HEK293 (cell line): ENCODE results near the gene OPTN.

Experiments used
- CTCF ChIA-PET: fragments of 350-600 bp; formaldehyde crosslinking; extraction: SDS; loops from one replicate; lab custom pipeline; 2021; ENCODE audit warnings: antibody characterized with exemption; lab: Yijun Ruan, JAX
- POLR2A ChIA-PET: fragments of 300-600 bp; formaldehyde crosslinking; extraction: SDS; loops from one replicate; lab custom pipeline; 2020; ENCODE audit warnings: antibody characterized with exemption, inconsistent platforms; lab: Yijun Ruan, JAX
- H3K27ac ChIP-seq: fragments of 200-500 bp; sonication (Bioruptor generic); 2 replicates; pipeline ENCODE4 v1.5.1; 2014; ENCODE audit warnings: low read depth, low read length, control low read depth, inconsistent platforms; ENCODE audit errors: extremely low read depth
- H3K36me3 ChIP-seq, 2 experiments: fragments of 200-500 bp in 1 of 2; sonication (Bioruptor generic) in 1 of 2; 1 replicate in 1 of 2; 2 replicates in 1 of 2; pipeline ENCODE4 v1.5.1; 2014 to 2017; ENCODE audit warnings: inconsistent platforms in 2 of 2, low read length in 2 of 2; ENCODE audit not compliant: control insufficient read depth in 2 of 2, insufficient read depth in 1 of 2
- H3K4me1 ChIP-seq: fragments of 200-500 bp; sonication (Bioruptor generic); 2 replicates; pipeline ENCODE4 v1.5.1; 2014; ENCODE audit warnings: mild to moderate bottlenecking, low read length, inconsistent platforms; ENCODE audit not compliant: control insufficient read depth, insufficient read depth
- H3K4me3 ChIP-seq: 2 replicates; pipeline ENCODE4 v1.5.1; 2011; ENCODE audit warnings: low read depth, mild to moderate bottlenecking, control low read depth, low read length, moderate library complexity
- H3K9me3 ChIP-seq: fragments of 200-500 bp; sonication (Bioruptor generic); 2 replicates; pipeline ENCODE4 v1.5.1; 2014; ENCODE audit warnings: low read depth, low read length, inconsistent platforms; ENCODE audit not compliant: control insufficient read depth, insufficient read depth
- BCL6B ChIP-seq: fragments of 450-650 bp; formaldehyde crosslinking; IDR thresholded peaks from 2 replicates; pipeline ENCODE4 v1.5.1; 2017; ENCODE audit warnings: missing biosample characterization, missing genetic modification characterization
- HOXD13 ChIP-seq: sonication (generic); formaldehyde crosslinking; IDR thresholded peaks from 2 replicates; pipeline ENCODE4 v1.8.0; 2022; ENCODE audit warnings: missing genetic modification reagents, borderline replicate concordance
- SP3 ChIP-seq: fragments of 450-650 bp; formaldehyde crosslinking; IDR thresholded peaks from 2 replicates; pipeline ENCODE4 v1.5.1; 2016; ENCODE audit warnings: missing biosample characterization, missing genetic modification characterization
- ZBTB11 ChIP-seq: fragments of 450-650 bp; formaldehyde crosslinking; conservative IDR thresholded peaks from 2 replicates; pipeline ENCODE4 v1.5.1; 2016; ENCODE audit warnings: low read depth, missing biosample characterization, missing genetic modification characterization
- ZBTB20 ChIP-seq: fragments of 450-650 bp; formaldehyde crosslinking; IDR thresholded peaks from 2 replicates; pipeline ENCODE4 v1.5.1; 2016; ENCODE audit warnings: missing biosample characterization, missing genetic modification characterization
- ZFHX2 ChIP-seq: fragments of 450-650 bp; formaldehyde crosslinking; conservative IDR thresholded peaks from 2 replicates; pipeline ENCODE4 v1.5.1; 2016; ENCODE audit warnings: missing biosample characterization, missing genetic modification characterization
- ZIC2 ChIP-seq: fragments of 450-650 bp; formaldehyde crosslinking; IDR thresholded peaks from 2 replicates; pipeline ENCODE4 v1.5.1; 2016; ENCODE audit warnings: missing biosample characterization, missing genetic modification characterization
- ZNF140 ChIP-seq: fragments of 450-650 bp; formaldehyde crosslinking; IDR thresholded peaks from 2 replicates; pipeline ENCODE4 v1.5.1; 2016; ENCODE audit warnings: missing biosample characterization, missing genetic modification characterization
- ZNF184 ChIP-seq: fragments of 450-650 bp; IDR thresholded peaks from 2 replicates; pipeline ENCODE4 v1.5.1; 2018; ENCODE audit warnings: missing biosample characterization, mild to moderate bottlenecking, missing genetic modification characterization
- ZNF341 ChIP-seq: fragments of 450-650 bp; formaldehyde crosslinking; IDR thresholded peaks from 2 replicates; pipeline ENCODE4; 2016; ENCODE audit warnings: low read depth, missing biosample characterization, missing genetic modification characterization
- ZNF354C ChIP-seq: fragments of 450-650 bp; formaldehyde crosslinking; IDR thresholded peaks from 2 replicates; pipeline ENCODE4 v1.5.1; 2016; ENCODE audit warnings: missing biosample characterization, missing genetic modification characterization, low read depth, borderline replicate concordance
- ZNF610 ChIP-seq: fragments of 450-650 bp; formaldehyde crosslinking; IDR thresholded peaks from 2 replicates; pipeline ENCODE4 v1.5.1; 2016; ENCODE audit warnings: missing biosample characterization, missing genetic modification characterization, borderline replicate concordance
- ZNF654 ChIP-seq: fragments of 450-650 bp; formaldehyde crosslinking; IDR thresholded peaks from 2 replicates; pipeline ENCODE4 v1.5.1; 2016; ENCODE audit warnings: low read depth, missing biosample characterization, missing genetic modification characterization
- ZSCAN30 ChIP-seq: fragments of 450-650 bp; IDR thresholded peaks from 2 replicates; pipeline ENCODE4 v1.5.1; 2018; ENCODE audit warnings: missing biosample characterization, mild to moderate bottlenecking, missing genetic modification characterization, moderate library complexity
- TF ChIP-seq, protein P1 (sequence below): fragments of 450-650 bp; formaldehyde crosslinking; conservative IDR thresholded peaks from 2 replicates; pipeline ENCODE4 v1.5.1; 2016; ENCODE audit warnings: low read depth, missing biosample characterization, missing genetic modification characterization
- TF ChIP-seq, protein P2 (sequence below): fragments of 450-650 bp; formaldehyde crosslinking; IDR thresholded peaks from 2 replicates; pipeline ENCODE4 v1.5.1; 2016; ENCODE audit warnings: missing biosample characterization, missing genetic modification characterization, borderline replicate concordance

Gene OPTN

DNA sequence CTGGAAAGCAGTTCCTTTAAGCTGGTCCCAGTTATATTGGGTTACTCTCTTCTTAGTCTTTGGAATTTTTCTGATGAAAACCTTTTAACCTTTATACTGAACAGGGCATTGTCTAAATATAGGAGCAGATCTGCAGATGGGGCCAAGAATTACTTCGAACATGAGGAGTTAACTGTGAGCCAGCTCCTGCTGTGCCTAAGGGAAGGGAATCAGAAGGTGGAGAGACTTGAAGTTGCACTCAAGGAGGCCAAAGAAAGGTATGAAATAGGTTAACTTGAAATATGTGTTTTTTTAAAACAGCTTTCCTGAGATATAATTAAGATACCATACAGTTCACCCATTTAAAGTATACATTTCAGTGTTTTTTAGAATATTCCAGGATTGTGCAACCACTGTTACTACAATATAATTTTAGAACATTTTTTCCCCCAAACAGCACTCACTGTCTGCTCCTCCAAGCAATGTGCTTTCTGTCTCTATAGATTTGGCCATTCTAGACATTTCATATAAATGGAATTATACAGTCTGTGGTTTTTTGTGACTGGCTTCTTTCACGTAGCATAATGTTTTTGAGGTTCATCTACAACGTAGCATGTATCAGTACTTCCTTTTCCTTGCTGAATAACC lies 18.9 kb downstream of the OPTN start:
- Histone ChIP-seq H3K4me1 (no peaks in the 10 kb centered on the region), H3K9me3 (no peaks in the 10 kb centered on the region), H3K4me3 (no peak overlapping the region), H3K27ac (no peak overlapping the region)
- POLR2A ChIA-PET: no interaction called here
- TF ChIP-seq SP3 (tag by site-specific recombination) (no peak), ZNF341 (tag by site-specific recombination) (no peak), ZBTB20 (tag by site-specific recombination) (no peak), ZSCAN30 (tag by site-specific recombination) (no peak), ZNF654 (tag by site-specific recombination) (no peak), ZIC2 (tag by site-specific recombination) (no peak), ZNF610 (tag by site-specific recombination) (no peak), ZBTB11 (no peak), ZFHX2 (tag by site-specific recombination) (no peak), ZNF140 (tag by site-specific recombination) (no peak), ZNF184 (tag by site-specific recombination) (no peak)
- TF ChIP-seq, protein P1, sequence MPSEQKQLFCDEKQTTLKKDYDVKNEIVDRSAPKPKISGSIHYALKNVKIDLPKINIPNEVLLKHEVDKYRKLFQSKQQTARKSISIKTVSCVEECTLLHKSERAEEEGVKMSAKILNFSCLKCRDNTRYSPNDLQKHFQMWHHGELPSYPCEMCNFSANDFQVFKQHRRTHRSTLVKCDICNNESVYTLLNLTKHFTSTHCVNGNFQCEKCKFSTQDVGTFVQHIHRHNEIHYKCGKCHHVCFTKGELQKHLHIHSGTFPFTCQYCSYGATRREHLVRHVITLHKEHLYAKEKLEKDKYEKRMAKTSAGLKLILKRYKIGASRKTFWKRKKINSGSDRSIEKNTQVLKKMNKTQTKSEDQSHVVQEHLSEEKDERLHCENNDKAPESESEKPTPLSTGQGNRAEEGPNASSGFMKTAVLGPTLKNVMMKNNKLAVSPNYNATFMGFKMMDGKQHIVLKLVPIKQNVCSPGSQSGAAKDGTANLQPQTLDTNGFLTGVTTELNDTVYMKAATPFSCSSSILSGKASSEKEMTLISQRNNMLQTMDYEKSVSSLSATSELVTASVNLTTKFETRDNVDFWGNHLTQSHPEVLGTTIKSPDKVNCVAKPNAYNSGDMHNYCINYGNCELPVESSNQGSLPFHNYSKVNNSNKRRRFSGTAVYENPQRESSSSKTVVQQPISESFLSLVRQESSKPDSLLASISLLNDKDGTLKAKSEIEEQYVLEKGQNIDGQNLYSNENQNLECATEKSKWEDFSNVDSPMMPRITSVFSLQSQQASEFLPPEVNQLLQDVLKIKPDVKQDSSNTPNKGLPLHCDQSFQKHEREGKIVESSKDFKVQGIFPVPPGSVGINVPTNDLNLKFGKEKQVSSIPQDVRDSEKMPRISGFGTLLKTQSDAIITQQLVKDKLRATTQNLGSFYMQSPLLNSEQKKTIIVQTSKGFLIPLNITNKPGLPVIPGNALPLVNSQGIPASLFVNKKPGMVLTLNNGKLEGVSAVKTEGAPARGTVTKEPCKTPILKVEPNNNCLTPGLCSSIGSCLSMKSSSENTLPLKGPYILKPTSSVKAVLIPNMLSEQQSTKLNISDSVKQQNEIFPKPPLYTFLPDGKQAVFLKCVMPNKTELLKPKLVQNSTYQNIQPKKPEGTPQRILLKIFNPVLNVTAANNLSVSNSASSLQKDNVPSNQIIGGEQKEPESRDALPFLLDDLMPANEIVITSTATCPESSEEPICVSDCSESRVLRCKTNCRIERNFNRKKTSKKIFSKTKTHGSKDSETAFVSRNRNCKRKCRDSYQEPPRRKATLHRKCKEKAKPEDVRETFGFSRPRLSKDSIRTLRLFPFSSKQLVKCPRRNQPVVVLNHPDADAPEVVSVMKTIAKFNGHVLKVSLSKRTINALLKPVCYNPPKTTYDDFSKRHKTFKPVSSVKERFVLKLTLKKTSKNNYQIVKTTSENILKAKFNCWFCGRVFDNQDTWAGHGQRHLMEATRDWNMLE (tag by site-specific recombination): no peak
- TF ChIP-seq, all 188 proteins: peak for 0
- peaks cover 16 to 81% of the 10 kb centered on the region in 2 experiments for H3K36me3 ChIP-seq
- CTCF ChIA-PET: no interaction called here

- no peaks in the 10 kb centered on the region for H3K9me3 ChIP-seq
- H3K4me1 ChIP-seq: no peaks in the 10 kb centered on the region
- no peak overlapping the region for H3K27ac ChIP-seq
- CTCF ChIA-PET: interaction anchor here (0.6 kb wide), 1 partner anchor 67 kb away, joined by 8 read pairs; no protein-coding TSS in a partner anchor
- POLR2A ChIA-PET: no interaction called here
- H3K36me3 ChIP-seq: peaks cover 19 to 87% of the 10 kb centered on the region in 2 experiments
- no peak overlapping the region for H3K4me3 ChIP-seq
- no peak for TF ChIP-seq HOXD13
- no peak for TF ChIP-seq ZNF354C (tag by site-specific recombination)
- no peak for TF ChIP-seq BCL6B (tag by site-specific recombination)
- TF ChIP-seq, protein P2, sequence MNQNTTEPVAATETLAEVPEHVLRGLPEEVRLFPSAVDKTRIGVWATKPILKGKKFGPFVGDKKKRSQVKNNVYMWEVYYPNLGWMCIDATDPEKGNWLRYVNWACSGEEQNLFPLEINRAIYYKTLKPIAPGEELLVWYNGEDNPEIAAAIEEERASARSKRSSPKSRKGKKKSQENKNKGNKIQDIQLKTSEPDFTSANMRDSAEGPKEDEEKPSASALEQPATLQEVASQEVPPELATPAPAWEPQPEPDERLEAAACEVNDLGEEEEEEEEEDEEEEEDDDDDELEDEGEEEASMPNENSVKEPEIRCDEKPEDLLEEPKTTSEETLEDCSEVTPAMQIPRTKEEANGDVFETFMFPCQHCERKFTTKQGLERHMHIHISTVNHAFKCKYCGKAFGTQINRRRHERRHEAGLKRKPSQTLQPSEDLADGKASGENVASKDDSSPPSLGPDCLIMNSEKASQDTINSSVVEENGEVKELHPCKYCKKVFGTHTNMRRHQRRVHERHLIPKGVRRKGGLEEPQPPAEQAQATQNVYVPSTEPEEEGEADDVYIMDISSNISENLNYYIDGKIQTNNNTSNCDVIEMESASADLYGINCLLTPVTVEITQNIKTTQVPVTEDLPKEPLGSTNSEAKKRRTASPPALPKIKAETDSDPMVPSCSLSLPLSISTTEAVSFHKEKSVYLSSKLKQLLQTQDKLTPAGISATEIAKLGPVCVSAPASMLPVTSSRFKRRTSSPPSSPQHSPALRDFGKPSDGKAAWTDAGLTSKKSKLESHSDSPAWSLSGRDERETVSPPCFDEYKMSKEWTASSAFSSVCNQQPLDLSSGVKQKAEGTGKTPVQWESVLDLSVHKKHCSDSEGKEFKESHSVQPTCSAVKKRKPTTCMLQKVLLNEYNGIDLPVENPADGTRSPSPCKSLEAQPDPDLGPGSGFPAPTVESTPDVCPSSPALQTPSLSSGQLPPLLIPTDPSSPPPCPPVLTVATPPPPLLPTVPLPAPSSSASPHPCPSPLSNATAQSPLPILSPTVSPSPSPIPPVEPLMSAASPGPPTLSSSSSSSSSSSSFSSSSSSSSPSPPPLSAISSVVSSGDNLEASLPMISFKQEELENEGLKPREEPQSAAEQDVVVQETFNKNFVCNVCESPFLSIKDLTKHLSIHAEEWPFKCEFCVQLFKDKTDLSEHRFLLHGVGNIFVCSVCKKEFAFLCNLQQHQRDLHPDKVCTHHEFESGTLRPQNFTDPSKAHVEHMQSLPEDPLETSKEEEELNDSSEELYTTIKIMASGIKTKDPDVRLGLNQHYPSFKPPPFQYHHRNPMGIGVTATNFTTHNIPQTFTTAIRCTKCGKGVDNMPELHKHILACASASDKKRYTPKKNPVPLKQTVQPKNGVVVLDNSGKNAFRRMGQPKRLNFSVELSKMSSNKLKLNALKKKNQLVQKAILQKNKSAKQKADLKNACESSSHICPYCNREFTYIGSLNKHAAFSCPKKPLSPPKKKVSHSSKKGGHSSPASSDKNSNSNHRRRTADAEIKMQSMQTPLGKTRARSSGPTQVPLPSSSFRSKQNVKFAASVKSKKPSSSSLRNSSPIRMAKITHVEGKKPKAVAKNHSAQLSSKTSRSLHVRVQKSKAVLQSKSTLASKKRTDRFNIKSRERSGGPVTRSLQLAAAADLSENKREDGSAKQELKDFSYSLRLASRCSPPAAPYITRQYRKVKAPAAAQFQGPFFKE (tag by site-specific recombination): no peak
These were observed 21.0 kb downstream of the OPTN start for GRCh38 chr10:13120786-13121499.
